GM21723 (cell line): ENCODE measurements around the gene MAPK14.

Experiments used
- ATAC-seq: cut with Tn5 transposase; IDR thresholded peaks from one replicate; pipeline ENCODE4 v1.9.1; 2021; ENCODE audit warnings: mild to moderate bottlenecking, moderate library complexity; ENCODE audit not compliant: unreplicated experiment

Gene MAPK14

DNA sequence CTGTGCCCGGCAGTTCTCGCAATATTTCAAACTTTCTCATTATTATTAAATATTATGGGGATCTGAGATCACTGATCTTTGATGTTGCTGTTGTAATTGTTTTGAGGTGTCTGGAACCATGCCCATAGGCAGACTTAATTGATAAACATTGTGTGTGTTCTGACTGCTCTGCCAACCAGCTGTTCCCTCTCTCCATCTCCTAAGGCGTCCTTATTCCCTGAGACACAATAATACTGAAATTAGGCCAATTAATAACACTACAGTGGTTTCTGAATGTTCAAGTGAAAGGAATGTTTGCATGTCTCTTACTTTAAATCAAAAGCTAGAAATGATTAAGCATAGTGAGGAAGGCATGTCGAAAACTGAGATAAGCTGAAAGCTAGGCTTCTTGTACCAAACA is 7.6 kb downstream of the MAPK14 start:
- no peak for ATAC-seq

GRCh38 chr6:36038120-36038876 is 10.7 kb downstream of the MAPK14 start:
- no peak for ATAC-seq

- ATAC-seq, result no peak
These were observed 11.5 kb downstream of the MAPK14 start for GRCh38 chr6:36039112-36039511.

GRCh38 chr6:36040958-36041357 is 13.3 kb downstream of the MAPK14 start:
- ATAC-seq, result no peak

DNA sequence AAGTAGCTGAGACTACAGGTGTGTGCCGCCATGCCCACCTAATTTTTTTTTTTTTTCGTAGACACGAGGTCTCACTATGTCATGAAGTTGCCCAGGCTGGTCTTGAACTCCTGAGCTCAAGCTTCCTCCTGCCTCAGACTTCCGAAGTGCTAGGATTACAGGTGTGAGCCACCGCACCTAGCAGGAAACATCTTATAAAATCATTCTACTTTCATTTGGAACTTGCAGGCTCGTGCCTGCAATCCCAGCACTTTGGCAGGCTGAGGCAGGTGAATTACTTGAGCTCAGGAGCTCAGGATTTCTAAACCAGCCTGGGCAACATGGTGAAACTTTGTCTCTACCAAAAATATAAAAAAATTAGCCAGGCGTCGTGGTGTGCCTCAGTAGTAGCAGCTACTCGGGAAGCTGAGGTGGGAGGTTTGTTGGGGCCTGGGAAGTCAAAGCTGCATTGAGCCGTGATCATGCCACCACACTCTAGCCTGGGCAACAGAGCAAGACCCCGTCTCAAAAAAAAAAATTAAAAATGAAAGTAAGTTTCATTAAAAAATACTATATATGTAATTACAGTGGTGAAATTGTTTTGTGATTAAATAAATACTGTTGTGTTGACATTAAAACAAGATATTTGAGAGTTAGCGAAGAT is 15.1 kb downstream of the MAPK14 start:
- no peak for ATAC-seq

GRCh38 chr6:36049582-36049981 is 22.0 kb downstream of the MAPK14 start:
- no peak for ATAC-seq

DNA sequence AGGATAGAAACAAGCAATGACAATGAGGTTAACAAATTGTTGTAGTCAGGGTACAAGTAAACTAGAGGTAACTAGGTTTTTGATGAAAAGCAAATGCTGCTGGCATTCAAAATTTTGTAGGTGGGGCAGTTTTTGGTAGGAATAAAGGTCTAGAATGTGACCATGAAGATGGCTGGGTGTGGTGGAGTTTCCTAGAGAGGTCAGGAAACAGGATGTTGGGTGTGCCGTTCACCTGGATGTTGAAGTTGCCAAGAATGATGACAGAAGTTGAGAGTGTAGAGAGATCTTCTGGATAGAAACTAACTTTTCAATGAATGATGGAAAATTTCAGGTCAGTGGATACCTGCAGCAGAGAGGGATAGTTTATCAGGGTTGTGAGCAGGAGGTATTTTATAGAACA is 22.7 kb downstream of the MAPK14 start:
- ATAC-seq, result no peak

GRCh38 chr6:36050947-36051710 is 23.5 kb downstream of the MAPK14 start:
- no peak for ATAC-seq

DNA sequence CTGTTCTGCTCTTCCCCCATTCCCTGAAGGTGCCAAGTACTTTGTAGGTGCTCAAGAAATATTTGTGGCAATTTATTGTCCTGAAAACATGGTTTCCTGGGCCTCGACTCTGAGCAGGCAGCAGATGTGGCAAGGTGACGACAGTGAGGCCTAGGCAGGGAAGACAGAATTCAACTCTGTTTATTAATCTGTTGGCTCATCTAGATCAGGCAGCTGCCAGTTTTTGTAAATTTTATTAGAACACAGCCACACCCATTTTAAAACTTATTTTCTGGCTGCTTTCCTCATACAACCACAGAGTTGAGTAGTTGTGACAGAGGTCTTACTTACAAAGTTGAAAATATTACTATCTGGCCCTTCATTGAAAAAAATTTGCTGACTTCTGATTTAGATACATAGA is 24.5 kb downstream of the MAPK14 start:
- ATAC-seq, result no peak

DNA sequence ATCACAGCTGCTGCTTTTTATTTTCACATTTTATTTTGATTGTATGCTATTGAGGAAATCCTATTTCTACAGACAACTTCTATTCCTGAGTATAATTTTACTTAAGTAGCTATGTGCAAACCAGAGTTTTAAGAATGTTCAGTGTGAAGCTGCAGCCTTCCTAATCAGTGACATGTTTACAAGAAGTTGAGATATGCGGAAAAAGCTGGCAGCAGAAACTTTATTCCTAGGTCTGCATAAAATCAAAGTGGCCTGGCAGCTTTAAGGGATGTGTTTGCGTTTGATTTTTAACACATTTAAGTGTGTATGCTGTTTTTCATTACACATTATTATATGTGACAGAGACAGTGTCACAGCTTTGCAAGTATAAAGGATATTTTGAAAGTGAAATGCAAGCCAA is 26.3 kb downstream of the MAPK14 start:
- no peak for ATAC-seq

DNA sequence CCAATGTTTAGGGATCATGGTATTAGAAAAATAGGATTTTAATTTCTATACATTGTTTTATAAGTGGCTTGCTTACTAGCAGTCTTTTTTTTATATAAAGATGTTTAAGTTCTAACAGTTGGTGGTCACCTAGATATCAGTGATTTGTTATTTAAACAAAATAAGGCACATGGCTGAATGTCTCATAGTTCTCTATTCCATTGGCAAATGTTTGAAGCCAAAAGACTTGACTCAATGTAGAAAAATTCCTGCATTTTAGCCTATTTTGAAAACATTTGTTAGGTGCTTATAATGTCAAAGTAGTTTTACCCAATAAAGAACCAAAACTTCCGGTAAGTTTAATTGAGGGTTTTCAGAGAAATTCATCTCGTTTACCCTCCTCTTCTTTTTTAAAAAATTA is 26.8 kb downstream of the MAPK14 start:
- ATAC-seq, result no peak

GRCh38 chr6:36054956-36055355 is 27.3 kb downstream of the MAPK14 start:
- ATAC-seq, result no peak

DNA sequence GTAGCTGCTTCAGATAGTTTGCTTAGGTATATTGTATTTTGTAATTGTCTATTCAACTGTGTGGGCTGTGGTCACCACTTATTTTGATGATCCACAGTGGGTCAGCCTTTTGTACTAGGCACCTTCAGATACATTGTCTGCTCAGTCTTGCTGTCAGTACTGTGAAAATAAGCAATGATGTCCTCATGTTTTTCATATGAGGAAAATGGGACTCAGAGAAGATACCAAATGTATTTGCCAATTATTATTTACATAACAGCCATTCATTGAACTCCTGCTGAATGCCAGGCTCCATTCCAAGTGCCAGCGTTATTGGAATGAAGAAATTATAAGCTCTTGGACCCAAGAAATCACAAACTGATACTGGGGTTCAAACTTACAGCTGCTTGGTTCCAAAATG is 28.6 kb downstream of the MAPK14 start:
- ATAC-seq, result no peak

- ATAC-seq, result no peak
These were observed 33.6 kb downstream of the MAPK14 start for GRCh38 chr6:36061236-36061635.

- ATAC-seq, result no peak
These were observed 34.6 kb downstream of the MAPK14 start for GRCh38 chr6:36062247-36062646.

GRCh38 chr6:36063318-36064060 is 35.9 kb downstream of the MAPK14 start:
- no peak for ATAC-seq

DNA sequence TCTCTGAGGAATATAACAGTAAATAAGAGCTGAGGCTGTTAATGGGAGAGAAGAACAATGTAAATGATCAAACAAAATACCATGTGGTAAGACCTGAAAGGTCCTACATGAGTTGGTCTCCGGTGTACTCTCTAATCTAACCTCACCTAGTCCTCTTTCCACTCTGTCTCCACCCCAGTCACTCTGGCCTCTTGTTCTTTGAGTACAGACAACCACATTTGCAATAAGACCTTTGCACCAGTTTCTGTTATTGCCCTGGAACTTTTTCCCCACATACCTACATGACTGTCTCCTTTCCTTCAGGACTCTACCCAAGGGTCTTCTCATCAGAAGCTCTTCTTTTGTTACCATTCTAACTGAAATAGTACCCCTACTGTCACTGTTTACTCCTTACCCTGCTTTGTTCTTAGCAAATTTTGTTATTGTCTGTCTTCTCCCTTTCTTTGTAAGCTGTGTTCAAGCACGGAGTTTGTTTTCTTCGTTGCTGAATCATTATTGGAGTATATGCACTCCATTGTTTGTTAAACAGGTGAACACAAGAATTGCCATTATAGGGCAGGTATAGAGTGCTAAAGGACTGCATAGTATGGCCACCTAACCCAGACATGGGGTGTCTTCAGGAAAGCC is 37.3 kb downstream of the MAPK14 start:
- no peak for ATAC-seq

DNA sequence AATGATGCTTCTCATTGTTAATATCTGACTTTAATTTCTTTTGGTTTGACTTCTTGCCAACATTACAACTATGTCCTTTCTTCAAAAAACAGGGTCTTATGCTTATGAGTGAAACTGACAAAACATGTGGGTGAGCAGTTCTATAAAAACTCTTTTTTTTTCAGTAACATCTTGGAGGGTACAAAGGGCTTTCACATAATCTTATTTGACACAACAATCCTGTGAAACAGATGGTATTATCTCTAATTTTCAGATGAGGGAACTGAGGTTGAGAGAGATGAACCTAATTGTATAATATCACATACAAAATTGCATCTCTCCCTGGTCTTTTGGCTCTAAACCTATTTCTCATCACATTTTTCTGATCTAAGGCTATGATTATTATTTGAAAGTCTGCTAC is 38.3 kb downstream of the MAPK14 start:
- no peak for ATAC-seq

- no peak for ATAC-seq
These were observed 39.2 kb downstream of the MAPK14 start for GRCh38 chr6:36066817-36067216.

DNA sequence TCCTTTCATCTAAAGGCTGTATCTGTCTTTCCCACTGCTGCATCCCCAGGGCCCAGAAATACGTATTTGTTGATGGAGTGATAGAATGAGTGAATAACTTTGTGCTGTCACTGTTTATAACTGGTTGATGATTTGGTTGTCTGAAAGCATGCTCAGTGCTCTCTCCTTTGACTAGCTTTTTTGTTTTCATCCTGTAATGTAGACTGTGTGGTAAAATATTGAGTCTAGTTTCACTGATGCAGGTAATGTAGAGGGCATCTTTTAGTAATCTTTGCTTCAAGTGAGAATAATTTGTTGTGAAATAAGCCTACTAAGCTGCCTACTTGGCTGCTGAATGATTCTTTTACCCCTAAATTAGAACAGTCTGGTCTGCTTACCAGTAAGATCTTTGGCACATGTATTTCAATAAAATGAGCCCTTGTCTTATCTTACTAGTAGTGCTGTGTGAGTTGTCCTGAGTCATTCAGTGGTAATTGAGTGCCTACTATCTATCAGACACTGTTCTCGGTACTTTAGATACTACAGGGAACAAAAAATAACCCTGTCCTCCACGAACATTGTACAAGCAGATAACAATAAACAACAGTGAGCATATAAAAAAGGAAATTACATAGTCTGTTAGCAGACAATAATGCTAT is 39.9 kb downstream of the MAPK14 start:
- ATAC-seq, result no peak
